HG02642 (cell line): ENCODE measurements around the gene SDK1.

Source experiments
- ATAC-seq: cut with Tn5 transposase; IDR thresholded peaks from one replicate; pipeline ENCODE4 v1.9.1; 2021; ENCODE audit warnings: mild to moderate bottlenecking; ENCODE audit not compliant: unreplicated experiment, poor library complexity

Gene SDK1

GRCh38 chr7:4017785-4018184 is 716.7 kb downstream of the SDK1 start:
- ATAC-seq: no peak

- ATAC-seq: no peak
These were observed 717.7 kb downstream of the SDK1 start for GRCh38 chr7:4018601-4019316.

- no peak for ATAC-seq
These were observed 719.0 kb downstream of the SDK1 start for GRCh38 chr7:4020086-4020485.

GRCh38 chr7:4021413-4021812 is 720.4 kb downstream of the SDK1 start:
- no peak for ATAC-seq

GRCh38 chr7:4022265-4022664 is 721.2 kb downstream of the SDK1 start:
- no peak for ATAC-seq

- no peak for ATAC-seq
These were observed 722.5 kb downstream of the SDK1 start for GRCh38 chr7:4023502-4023901.

- ATAC-seq: no peak
These were observed 723.1 kb downstream of the SDK1 start for GRCh38 chr7:4024133-4024532.

GRCh38 chr7:4024806-4025205 is 723.8 kb downstream of the SDK1 start:
- ATAC-seq: no peak

GRCh38 chr7:4025210-4025609 is 724.2 kb downstream of the SDK1 start:
- ATAC-seq: no peak

- ATAC-seq: no peak
These were observed 724.9 kb downstream of the SDK1 start for GRCh38 chr7:4025694-4026615.

GRCh38 chr7:4026941-4027486 is 726.0 kb downstream of the SDK1 start:
- no peak for ATAC-seq

- no peak for ATAC-seq
These were observed 727.2 kb downstream of the SDK1 start for GRCh38 chr7:4028221-4028620.

GRCh38 chr7:4029941-4030340 is 728.9 kb downstream of the SDK1 start:
- ATAC-seq: no peak

- ATAC-seq: no peak
These were observed 729.4 kb downstream of the SDK1 start for GRCh38 chr7:4030346-4030950.

- no peak for ATAC-seq
These were observed 732.9 kb downstream of the SDK1 start for GRCh38 chr7:4033996-4034395.

- ATAC-seq: no peak
These were observed 736.3 kb downstream of the SDK1 start for GRCh38 chr7:4037308-4037707.

GRCh38 chr7:4037877-4038276 is 736.8 kb downstream of the SDK1 start:
- ATAC-seq: no peak

GRCh38 chr7:4040109-4040928 is 739.3 kb downstream of the SDK1 start:
- ATAC-seq: no peak

- no peak for ATAC-seq
These were observed 741.5 kb downstream of the SDK1 start for GRCh38 chr7:4042402-4043045.

- ATAC-seq: no peak
These were observed 742.9 kb downstream of the SDK1 start for GRCh38 chr7:4043988-4044387.
